Astrocyte (in vitro differentiated cells and primary cell): ENCODE results near the gene ZFAND5. TPM values are rescaled to one million over a fixed set of nuclear protein-coding genes. Genes with fewer than 3 reads are reported as not detected.

Source experiments
- DNase-seq: peaks from one replicate; pipeline ENCODE4 v3.0.0-alpha.2; 2010; ENCODE audit warnings: low read depth
- FAIRE-seq: peaks from 2 replicates; lab custom pipeline; 2011; peaks lifted over from hg19 to GRCh38; lab: Jason Lieb, UNC
- H2AFZ ChIP-seq: 2 replicates; pipeline ENCODE4 v1.6.0; 2012; ENCODE audit warnings: low read depth, low read length, inconsistent platforms
- H3K27ac ChIP-seq: 2 replicates; pipeline ENCODE4 v1.5.1; 2011; ENCODE audit warnings: low read depth, low read length, inconsistent platforms
- H3K27me3 ChIP-seq: 2 replicates; pipeline ENCODE4 v1.6.0; 2011; ENCODE audit warnings: low read length, inconsistent platforms; ENCODE audit not compliant: insufficient read depth
- H3K36me3 ChIP-seq: 2 replicates; pipeline ENCODE4 v1.5.1; 2011; ENCODE audit warnings: low read length, inconsistent platforms; ENCODE audit not compliant: insufficient read depth
- H3K4me1 ChIP-seq: 2 replicates; pipeline ENCODE4 v1.5.1; 2011; ENCODE audit warnings: low read length, inconsistent platforms; ENCODE audit not compliant: insufficient read depth
- H3K4me2 ChIP-seq: 2 replicates; pipeline ENCODE4 v1.6.0; 2012; ENCODE audit warnings: low read length, inconsistent platforms
- H3K4me3 ChIP-seq: 2 replicates; pipeline ENCODE4 v1.5.1; 2011; ENCODE audit warnings: low read depth, mild to moderate bottlenecking, low read length, inconsistent platforms; ENCODE audit not compliant: insufficient read depth
- H3K79me2 ChIP-seq: 2 replicates; pipeline ENCODE4 v1.6.0; 2012; ENCODE audit warnings: mild to moderate bottlenecking, low read length, inconsistent platforms; ENCODE audit not compliant: insufficient read depth
- H3K9ac ChIP-seq: 2 replicates; pipeline ENCODE4 v1.6.0; 2012; ENCODE audit warnings: mild to moderate bottlenecking, low read length, inconsistent platforms
- H3K9me3 ChIP-seq: 2 replicates; pipeline ENCODE4 v1.5.1; 2012; ENCODE audit warnings: low read depth, mild to moderate bottlenecking, low read length, inconsistent platforms; ENCODE audit not compliant: insufficient read depth
- H4K20me1 ChIP-seq: 2 replicates; pipeline ENCODE4 v1.6.0; 2012; ENCODE audit warnings: low read length, inconsistent platforms; ENCODE audit not compliant: insufficient read depth
- H3K27ac Mint-ChIP-seq: one replicate; pipeline ENCODE4 v1.8.0; 2021; ENCODE audit warnings: mild to moderate bottlenecking, mixed read lengths; ENCODE audit not compliant: unreplicated experiment
- H3K27me3 Mint-ChIP-seq: one replicate; pipeline ENCODE4 v1.8.0; 2021; ENCODE audit warnings: low read depth, mixed read lengths; ENCODE audit not compliant: unreplicated experiment
- H3K36me3 Mint-ChIP-seq: one replicate; pipeline ENCODE4 v1.8.0; 2021; ENCODE audit warnings: low read depth, mixed read lengths; ENCODE audit not compliant: unreplicated experiment
- H3K4me1 Mint-ChIP-seq: one replicate; pipeline ENCODE4 v1.8.0; 2021; ENCODE audit warnings: low read depth, mixed read lengths; ENCODE audit not compliant: unreplicated experiment
- H3K4me3 Mint-ChIP-seq: one replicate; pipeline ENCODE4 v1.8.0; 2021; ENCODE audit warnings: mild to moderate bottlenecking, moderate library complexity, mixed read lengths; ENCODE audit not compliant: unreplicated experiment
- H3K9me3 Mint-ChIP-seq: one replicate; pipeline ENCODE4 v1.8.0; 2021; ENCODE audit warnings: mild to moderate bottlenecking, mixed read lengths; ENCODE audit not compliant: unreplicated experiment
- EZH2 ChIP-seq: IDR thresholded peaks from 2 replicates; pipeline ENCODE4 v1.6.1; 2012; ENCODE audit warnings: mild to moderate bottlenecking, low read length, inconsistent platforms; ENCODE audit not compliant: insufficient read depth
- total RNA-seq: library from RNA; stranded (reverse); gene quantifications from 2 replicates; pipeline ENCODE4 v1.2.1, GENCODE V29; 2021
- TF ChIP-seq, protein P1 (sequence below): IDR thresholded peaks from 2 replicates; pipeline ENCODE4 v1.5.1; 2011; ENCODE audit warnings: low read depth, mild to moderate bottlenecking, inconsistent platforms, low read length, moderate library complexity; ENCODE audit not compliant: insufficient read depth

Gene ZFAND5
- total RNA-seq, 1 donor from 2014 or later = 181 TPM

DNA sequence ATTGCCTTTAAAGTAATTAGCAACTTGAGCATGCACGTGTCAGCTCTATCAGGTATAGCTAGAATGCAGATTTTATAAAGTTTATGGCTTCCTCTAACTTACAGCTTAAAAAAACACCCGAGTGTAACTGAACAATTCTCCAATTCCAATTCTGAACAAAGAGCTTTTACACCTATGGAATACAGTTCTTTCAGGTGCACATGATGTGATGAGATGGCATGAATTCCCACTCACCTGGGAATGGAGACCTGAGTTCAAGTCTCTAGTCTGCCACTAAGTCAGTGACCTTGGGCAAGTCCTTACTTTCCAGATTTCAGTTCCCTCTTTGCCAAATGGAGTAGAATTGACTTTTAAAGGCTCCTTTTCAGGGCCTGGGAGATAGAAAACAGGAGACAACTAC is 1.8 kb downstream of the ZFAND5 start:
- no peaks in the 10 kb centered on the region for H3K9me3 Mint-ChIP-seq
- peaks cover 27% of the 10 kb centered on the region for H3K4me1 Mint-ChIP-seq
- Histone ChIP-seq H3K36me3 (peaks cover 29% of the 10 kb centered on the region), H3K4me2 (peak overlapping the region; percentile 88), H3K9me3 (no peaks in the 10 kb centered on the region), H4K20me1 (peaks cover 58% of the 10 kb centered on the region), H3K79me2 (peaks cover 68% of the 10 kb centered on the region), H3K9ac (peak overlapping the region; percentile 100), H3K4me1 (peaks cover 21% of the 10 kb centered on the region), H2AFZ (no peak overlapping the region), H3K4me3 (peak overlapping the region; percentile 95), H3K27me3 (no peaks in the 10 kb centered on the region), H3K27ac (peak overlapping the region; percentile 100)
- peaks cover 10% of the 10 kb centered on the region for H3K36me3 Mint-ChIP-seq
- no peaks in the 10 kb centered on the region for H3K27me3 Mint-ChIP-seq
- H3K4me3 Mint-ChIP-seq = peak overlapping the region; percentile 99
- DNase-seq (no peak), FAIRE-seq (no peak)
- peak overlapping the region; percentile 99 for H3K27ac Mint-ChIP-seq
- no peak for TF ChIP-seq EZH2
- TF ChIP-seq, protein P1, sequence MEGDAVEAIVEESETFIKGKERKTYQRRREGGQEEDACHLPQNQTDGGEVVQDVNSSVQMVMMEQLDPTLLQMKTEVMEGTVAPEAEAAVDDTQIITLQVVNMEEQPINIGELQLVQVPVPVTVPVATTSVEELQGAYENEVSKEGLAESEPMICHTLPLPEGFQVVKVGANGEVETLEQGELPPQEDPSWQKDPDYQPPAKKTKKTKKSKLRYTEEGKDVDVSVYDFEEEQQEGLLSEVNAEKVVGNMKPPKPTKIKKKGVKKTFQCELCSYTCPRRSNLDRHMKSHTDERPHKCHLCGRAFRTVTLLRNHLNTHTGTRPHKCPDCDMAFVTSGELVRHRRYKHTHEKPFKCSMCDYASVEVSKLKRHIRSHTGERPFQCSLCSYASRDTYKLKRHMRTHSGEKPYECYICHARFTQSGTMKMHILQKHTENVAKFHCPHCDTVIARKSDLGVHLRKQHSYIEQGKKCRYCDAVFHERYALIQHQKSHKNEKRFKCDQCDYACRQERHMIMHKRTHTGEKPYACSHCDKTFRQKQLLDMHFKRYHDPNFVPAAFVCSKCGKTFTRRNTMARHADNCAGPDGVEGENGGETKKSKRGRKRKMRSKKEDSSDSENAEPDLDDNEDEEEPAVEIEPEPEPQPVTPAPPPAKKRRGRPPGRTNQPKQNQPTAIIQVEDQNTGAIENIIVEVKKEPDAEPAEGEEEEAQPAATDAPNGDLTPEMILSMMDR = no peak

DNA sequence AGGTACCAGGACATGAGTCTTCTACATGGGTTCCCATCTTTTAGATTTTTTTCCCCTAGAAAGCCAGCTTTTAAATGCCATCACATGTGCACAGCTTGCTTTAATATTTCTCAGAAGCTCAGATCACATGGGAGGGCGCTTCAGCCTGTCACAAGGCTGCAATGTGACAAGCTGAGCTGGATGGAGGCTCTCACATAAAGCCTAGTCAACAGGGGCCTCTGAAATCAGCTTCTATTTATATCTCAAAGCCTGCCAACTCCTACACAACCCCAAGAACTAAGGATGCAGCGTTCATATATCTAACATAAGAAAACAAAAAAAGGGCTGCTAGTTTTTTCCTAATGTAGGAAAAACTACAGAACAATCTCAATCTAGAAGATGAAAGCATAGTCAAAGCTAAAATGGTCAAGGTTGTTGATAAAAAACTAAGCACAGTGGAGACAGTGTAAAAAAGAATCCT is 2.3 kb downstream of the ZFAND5 start:
- Mint-ChIP-seq H3K4me3 (peak overlapping the region; percentile 99), H3K4me1 (peaks cover 31% of the 10 kb centered on the region), H3K27ac (peak overlapping the region; percentile 99), H3K36me3 (peaks cover 10% of the 10 kb centered on the region), H3K27me3 (no peaks in the 10 kb centered on the region), H3K9me3 (no peaks in the 10 kb centered on the region)
- H3K4me1 ChIP-seq = peaks cover 24% of the 10 kb centered on the region
- peak overlapping the region; percentile 88 for H3K4me2 ChIP-seq
- peak overlapping the region; percentile 95 for H3K4me3 ChIP-seq
- TF ChIP-seq, protein P1 = no peak
- no peak for TF ChIP-seq EZH2
- no peaks in the 10 kb centered on the region for H3K9me3 ChIP-seq
- peak; percentile 65 for DNase-seq
- H3K27ac ChIP-seq = peak overlapping the region; percentile 100
- H3K9ac ChIP-seq = peak overlapping the region; percentile 100
- no peaks in the 10 kb centered on the region for H3K27me3 ChIP-seq
- H3K36me3 ChIP-seq = peaks cover 35% of the 10 kb centered on the region
- peak; percentile 64 for FAIRE-seq
- peaks cover 73% of the 10 kb centered on the region for H3K79me2 ChIP-seq
- H4K20me1 ChIP-seq = peaks cover 63% of the 10 kb centered on the region
- H2AFZ ChIP-seq = no peak overlapping the region

DNA sequence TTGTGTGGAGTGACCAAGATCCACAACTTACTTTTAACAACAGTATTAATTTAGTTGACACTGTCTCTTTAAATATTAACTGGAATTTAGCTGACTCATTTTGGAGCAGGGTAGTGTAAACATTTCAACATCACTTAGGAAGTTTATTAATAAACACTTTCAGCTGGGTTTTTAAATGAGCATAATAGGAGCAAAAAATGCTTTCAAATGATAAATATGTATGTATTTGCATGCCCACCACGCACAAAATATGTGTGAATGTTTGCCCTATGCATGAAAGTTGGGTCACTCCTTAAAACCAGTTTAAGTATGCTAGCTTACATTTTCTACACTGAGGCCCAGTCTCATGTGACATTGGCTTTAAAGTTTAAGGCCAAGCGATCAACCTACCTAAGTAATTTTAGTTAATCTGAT is 2.9 kb downstream of the ZFAND5 start:
- DNase-seq (no peak), FAIRE-seq (peak; percentile 65)
- Mint-ChIP-seq H3K9me3 (no peaks in the 10 kb centered on the region), H3K4me1 (peaks cover 36% of the 10 kb centered on the region), H3K27me3 (no peaks in the 10 kb centered on the region), H3K4me3 (peak overlapping the region; percentile 99), H3K27ac (peak overlapping the region; percentile 99), H3K36me3 (peaks cover 12% of the 10 kb centered on the region)
- Histone ChIP-seq H3K27ac (peak overlapping the region; percentile 100), H3K4me1 (peaks cover 24% of the 10 kb centered on the region), H3K4me3 (peak overlapping the region; percentile 95), H3K9ac (peak overlapping the region; percentile 100), H3K79me2 (peaks cover 79% of the 10 kb centered on the region), H4K20me1 (peaks cover 69% of the 10 kb centered on the region), H3K27me3 (no peaks in the 10 kb centered on the region), H3K36me3 (peaks cover 40% of the 10 kb centered on the region), H3K4me2 (peak overlapping the region; percentile 88), H3K9me3 (no peaks in the 10 kb centered on the region), H2AFZ (no peak overlapping the region)
- TF ChIP-seq, protein P1 = no peak
- no peak for TF ChIP-seq EZH2
